AML-193 (cell line): ENCODE measurements around the gene AIFM1.

Experiments used
- DNase-seq, 2 experiments: peaks; one replicate each; lab custom pipeline; 2025; lab: John Stamatoyannopoulos, UW

AIFM1 gene

GRCh38 chrX:130165703-130166502, at the start of gene AIFM1:
Gene AIFM1, minus strand, starts transcription at chrX:130165841. Its CDS starts 185 bp downstream, at chrX:130165656.
- peak; percentile 79 to 80 for DNase-seq

- no peak for DNase-seq
Measured at GRCh38 chrX:130213376-130213775, 47.7 kb upstream of the AIFM1 start.

GRCh38 chrX:130212371-130212770, 46.7 kb upstream of the AIFM1 start:
- DNase-seq: no peak

GRCh38 chrX:130211415-130212186, 46.0 kb upstream of the AIFM1 start:
- DNase-seq: no peak

- no peak for DNase-seq
Measured at GRCh38 chrX:130204647-130205046, 39.0 kb upstream of the AIFM1 start.

GRCh38 chrX:130197464-130197863, 31.8 kb upstream of the AIFM1 start:
- DNase-seq: no peak

- DNase-seq: no peak
Measured at GRCh38 chrX:130196466-130196865, 30.8 kb upstream of the AIFM1 start.

- no peak for DNase-seq
Measured at GRCh38 chrX:130190801-130191200, 25.2 kb upstream of the AIFM1 start.

- no peak for DNase-seq
Measured at GRCh38 chrX:130186651-130187050, 21.0 kb upstream of the AIFM1 start.

- no peak for DNase-seq
Measured at GRCh38 chrX:130184857-130185256, 19.2 kb upstream of the AIFM1 start.

- DNase-seq: no peak
Measured at GRCh38 chrX:130184168-130184567, 18.5 kb upstream of the AIFM1 start.

- DNase-seq: no peak
Measured at GRCh38 chrX:130179579-130180215, 14.1 kb upstream of the AIFM1 start.

GRCh38 chrX:130179170-130179569, 13.5 kb upstream of the AIFM1 start:
- no peak for DNase-seq

- no peak for DNase-seq
Measured at GRCh38 chrX:130176942-130177341, 11.3 kb upstream of the AIFM1 start.

- no peak for DNase-seq
Measured at GRCh38 chrX:130176354-130176776, 10.7 kb upstream of the AIFM1 start.

- DNase-seq: no peak
Measured at GRCh38 chrX:130174937-130175336, 9.3 kb upstream of the AIFM1 start.

GRCh38 chrX:130174045-130174704, 8.5 kb upstream of the AIFM1 start:
- no peak for DNase-seq

GRCh38 chrX:130173190-130173895, 7.7 kb upstream of the AIFM1 start:
- DNase-seq: peak; percentile 65 to 80

GRCh38 chrX:130172127-130172845, 6.6 kb upstream of the AIFM1 start:
- DNase-seq: no peak

- DNase-seq: peak in 1 of 2 experiments; percentile 11
Measured at GRCh38 chrX:130171446-130172126, 5.9 kb upstream of the AIFM1 start, which contains the start of gene RAB33A. Gene RAB33A, plus strand, starts transcription at chrX:130171962. Its CDS starts 101 bp downstream, at chrX:130172063.
